Coronary artery (tissue), 2 donors: Measurements from ENCODE around the gene GALNT6.

Experiments
- DNase-seq: peaks from one replicate; pipeline ENCODE4 v3.0.0-alpha.2; 2017; ENCODE audit warnings: low spot score
- H3K27ac ChIP-seq, 2 donors: fragments of 200-600 bp; sonication (generic); one replicate each; pipeline ENCODE4 v1.5.1; 2016 to 2019
- H3K4me3 ChIP-seq: fragments of 200-600 bp; sonication (generic); 2 replicates; pipeline ENCODE4 v1.5.1; 2016; ENCODE audit warnings: mild to moderate bottlenecking, moderate library complexity
- TF ChIP-seq, protein P1 (sequence below): fragments of 200-600 bp; sonication (generic); IDR thresholded peaks from one replicate; pipeline ENCODE4 v1.5.1; 2019; ENCODE audit warnings: antibody characterized with exemption

Gene GALNT6

DNA sequence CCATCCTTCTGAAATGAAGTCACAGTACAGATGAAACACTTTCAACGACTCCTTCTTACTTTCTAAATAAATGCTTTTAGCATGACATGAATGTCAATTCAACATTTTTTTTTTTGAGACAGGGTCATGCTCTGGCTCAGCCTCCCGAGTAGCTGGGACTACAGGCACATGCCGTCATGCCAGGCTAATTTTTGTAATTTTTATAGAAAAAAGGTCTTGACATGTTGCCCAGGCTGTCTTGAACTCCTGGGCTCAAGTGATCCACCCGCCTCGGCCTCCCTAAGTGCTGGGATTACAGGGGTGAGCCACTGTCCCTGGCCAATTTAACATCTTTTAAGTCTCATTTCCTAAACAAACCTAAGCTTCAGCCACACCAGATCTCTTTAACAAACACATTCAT, 16.4 kb downstream of the GALNT6 start:
- H3K4me3 ChIP-seq: no peak overlapping the region
- no peak overlapping the region for H3K27ac ChIP-seq
- no peak for DNase-seq
- TF ChIP-seq, protein P1, sequence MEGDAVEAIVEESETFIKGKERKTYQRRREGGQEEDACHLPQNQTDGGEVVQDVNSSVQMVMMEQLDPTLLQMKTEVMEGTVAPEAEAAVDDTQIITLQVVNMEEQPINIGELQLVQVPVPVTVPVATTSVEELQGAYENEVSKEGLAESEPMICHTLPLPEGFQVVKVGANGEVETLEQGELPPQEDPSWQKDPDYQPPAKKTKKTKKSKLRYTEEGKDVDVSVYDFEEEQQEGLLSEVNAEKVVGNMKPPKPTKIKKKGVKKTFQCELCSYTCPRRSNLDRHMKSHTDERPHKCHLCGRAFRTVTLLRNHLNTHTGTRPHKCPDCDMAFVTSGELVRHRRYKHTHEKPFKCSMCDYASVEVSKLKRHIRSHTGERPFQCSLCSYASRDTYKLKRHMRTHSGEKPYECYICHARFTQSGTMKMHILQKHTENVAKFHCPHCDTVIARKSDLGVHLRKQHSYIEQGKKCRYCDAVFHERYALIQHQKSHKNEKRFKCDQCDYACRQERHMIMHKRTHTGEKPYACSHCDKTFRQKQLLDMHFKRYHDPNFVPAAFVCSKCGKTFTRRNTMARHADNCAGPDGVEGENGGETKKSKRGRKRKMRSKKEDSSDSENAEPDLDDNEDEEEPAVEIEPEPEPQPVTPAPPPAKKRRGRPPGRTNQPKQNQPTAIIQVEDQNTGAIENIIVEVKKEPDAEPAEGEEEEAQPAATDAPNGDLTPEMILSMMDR: no peak

DNA sequence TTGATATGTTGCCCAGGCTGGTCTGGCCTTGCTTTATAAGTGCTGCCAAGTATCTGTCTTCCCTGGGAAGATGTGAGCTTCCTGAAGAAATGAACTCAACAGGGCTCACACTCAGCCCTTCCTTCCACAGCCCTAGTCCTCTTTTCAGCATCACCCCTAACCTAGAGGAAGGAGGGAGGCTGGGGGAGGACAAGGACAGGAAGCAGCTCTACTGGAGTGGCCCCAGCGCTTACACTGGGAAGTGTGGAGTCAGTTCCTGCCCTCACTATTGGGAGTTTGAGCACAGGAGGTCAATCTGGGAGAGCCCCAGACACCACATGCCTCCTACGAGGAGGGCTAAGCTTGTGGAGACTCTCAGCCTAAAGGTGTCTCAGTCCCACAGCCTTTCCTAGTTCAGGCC, 16.8 kb downstream of the GALNT6 start:
- no peak for DNase-seq
- H3K4me3 ChIP-seq: no peak overlapping the region
- TF ChIP-seq, protein P1: no peak
- no peak overlapping the region for H3K27ac ChIP-seq

DNA sequence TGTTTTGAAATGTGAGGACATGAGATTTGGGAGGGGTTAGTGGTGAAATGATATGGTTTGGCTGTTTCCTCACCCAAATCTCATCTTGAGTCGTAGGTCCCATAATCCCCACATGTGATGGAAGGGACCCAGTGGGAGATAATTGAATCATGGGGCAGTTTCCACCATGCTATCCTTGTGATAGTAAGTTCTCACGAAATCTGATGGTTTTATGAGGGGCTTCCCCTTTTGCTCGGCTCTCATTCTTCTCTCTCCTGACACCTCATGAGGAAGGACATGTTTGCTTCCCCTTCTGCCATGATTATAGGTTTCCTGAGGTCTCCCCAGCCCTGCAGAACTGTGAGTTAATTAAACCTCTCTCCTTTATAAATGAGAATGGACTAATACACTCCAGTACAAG, 18.0 kb downstream of the GALNT6 start:
- TF ChIP-seq, protein P1: no peak
- DNase-seq: no peak
- Histone ChIP-seq H3K27ac (no peak overlapping the region), H3K4me3 (no peak overlapping the region)

DNA sequence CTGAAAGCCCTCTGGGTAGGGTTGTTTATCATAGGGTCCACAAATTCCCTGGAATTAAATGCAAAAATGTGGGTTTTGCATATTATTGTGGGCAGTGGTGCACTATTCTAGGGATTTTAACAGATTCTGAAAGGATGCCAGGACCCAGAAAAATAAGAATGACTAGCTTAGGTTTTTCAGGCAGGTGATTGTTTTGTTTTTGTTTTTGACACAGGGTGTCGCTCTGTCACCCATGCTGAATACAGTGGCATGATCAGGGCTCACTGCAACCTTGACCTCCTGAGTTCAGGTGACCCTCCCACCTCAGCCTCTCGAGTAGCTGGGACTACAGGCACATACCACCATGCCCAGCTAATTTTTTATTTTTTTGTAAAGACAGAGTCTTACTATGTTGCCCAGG, 19.2 kb downstream of the GALNT6 start:
- no peak for DNase-seq
- peak overlapping the region; percentile 15 to 69 for H3K27ac ChIP-seq
- TF ChIP-seq, protein P1: no peak
- no peak overlapping the region for H3K4me3 ChIP-seq

DNA sequence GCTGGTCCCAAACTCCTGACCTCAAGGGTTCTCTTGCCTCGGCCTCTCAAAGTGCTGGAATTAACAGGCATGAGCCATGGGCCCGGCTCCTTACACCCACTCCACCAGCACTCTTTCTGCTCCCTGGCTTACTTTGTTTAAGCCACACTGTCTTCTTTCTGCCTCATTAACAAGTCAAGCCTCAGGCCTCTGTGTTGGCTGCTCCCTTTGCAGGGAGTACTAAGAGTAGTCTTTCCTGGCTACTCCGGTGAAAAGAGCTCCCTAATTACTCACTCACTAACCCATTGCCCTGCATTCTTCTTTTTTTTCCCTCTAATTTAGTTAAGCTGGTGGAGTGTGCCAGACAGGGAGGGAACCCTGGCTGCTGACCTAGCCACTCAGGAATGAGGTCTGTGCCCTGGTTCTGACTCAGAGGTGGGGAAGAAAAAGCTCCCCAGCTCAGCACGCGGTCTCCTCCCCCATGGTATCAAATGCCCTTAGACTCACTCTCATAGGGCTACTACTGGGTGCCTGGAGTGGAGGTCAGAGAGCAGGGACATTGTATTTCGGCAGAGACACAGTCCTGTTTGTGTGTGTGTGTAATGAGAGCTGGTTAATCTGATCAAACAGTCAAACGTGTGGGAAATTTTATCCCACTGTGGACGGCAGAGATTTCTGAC, 19.8 kb downstream of the GALNT6 start:
- DNase-seq: peak; percentile 84
- TF ChIP-seq, protein P1: no peak
- Histone ChIP-seq H3K4me3 (peak overlapping the region; percentile 28), H3K27ac (peak overlapping the region; percentile 15 to 69)

DNA sequence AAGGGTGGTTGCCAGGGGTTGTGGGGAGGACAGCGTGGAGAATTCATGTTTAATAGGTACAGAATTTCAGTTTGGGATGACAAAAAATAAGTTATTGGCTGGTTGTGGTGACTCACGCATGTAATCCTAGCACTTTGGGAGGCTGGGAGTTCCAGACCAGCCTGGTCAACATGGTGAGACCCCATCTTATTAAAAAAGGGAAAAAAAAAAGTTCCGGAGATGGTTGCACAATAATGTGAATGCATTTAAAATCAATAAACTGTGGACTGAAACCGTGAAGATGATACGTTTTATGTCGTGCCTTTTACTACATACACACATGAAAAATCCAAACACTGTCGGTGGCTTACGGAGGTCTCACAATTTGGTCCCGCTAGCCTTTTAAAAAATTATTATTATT, 20.5 kb downstream of the GALNT6 start:
- Histone ChIP-seq H3K27ac (no peak overlapping the region), H3K4me3 (no peak overlapping the region)
- TF ChIP-seq, protein P1: no peak
- DNase-seq: no peak

DNA sequence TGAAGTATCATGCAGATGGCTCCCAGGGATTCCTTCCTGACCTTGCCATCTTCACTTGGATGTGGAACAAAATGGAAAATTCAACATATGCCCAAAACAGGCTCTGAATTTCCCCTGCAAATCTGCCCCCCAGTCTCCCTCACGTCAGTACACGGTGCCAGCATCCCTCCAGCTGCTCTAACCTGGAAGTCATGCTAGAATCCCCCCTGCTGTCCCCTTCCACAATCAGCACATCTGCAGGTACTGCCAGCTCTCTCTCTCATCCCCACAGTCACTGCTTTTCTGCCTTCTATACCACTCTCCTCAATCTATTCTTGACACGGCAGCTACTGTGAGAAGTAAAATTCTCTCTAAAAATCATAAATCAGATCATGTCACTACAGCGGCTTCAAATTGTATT, 21.6 kb downstream of the GALNT6 start:
- Histone ChIP-seq H3K4me3 (no peak overlapping the region), H3K27ac (no peak overlapping the region)
- no peak for DNase-seq
- TF ChIP-seq, protein P1: no peak
